NCI-H526 (cell line): ENCODE measurements around the gene ERN1.
A peak's percentile ranks its signal among the peaks of the same experiment; 100 is the strongest.

Experiments
- DNase-seq, 2 experiments: peaks; one replicate each; lab custom pipeline; 2025; lab: John Stamatoyannopoulos, UW

ERN1 gene

DNA sequence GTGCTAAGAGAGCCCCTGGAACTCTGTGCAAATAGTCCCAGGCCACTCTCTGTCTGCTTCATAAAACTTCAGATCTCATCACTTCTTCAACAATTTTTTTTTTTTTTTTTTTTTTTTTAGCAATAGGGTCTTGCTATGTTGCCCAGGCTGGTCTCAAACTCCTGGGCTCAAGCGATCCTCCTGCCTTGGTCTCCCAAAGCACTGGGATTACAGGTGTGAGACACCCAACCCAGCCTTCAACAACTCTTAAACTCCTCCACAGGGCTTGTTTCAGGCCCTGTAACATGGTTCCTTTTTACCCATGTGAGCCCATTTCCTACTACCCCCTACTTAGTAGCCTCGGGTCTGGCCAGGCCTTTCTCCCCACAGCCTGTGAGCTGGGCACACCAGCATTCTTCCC is 70.2 kb downstream of the ERN1 start:
- no peak for DNase-seq

DNA sequence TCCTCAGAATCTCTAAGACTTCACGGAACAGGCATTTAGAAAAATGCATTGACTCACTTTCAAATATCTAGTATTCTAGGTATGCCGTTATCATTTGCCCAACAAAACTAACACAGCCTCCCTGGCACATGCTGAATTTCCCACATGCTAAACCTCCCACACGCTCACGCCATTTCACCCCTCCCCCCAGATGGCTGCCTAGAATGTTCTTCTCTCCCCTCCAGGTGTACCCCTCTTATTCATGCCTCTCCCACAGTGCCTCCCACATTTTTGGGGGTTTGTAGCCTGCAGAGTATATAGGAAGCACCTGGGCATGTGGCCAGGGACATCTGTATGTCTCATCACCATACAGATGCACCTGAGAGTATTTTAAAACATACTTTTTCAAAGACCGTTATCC is 71.3 kb downstream of the ERN1 start:
- DNase-seq = no peak

- DNase-seq = no peak
Measured at GRCh38 chr17:64057701-64058263, 72.2 kb downstream of the ERN1 start.

DNA sequence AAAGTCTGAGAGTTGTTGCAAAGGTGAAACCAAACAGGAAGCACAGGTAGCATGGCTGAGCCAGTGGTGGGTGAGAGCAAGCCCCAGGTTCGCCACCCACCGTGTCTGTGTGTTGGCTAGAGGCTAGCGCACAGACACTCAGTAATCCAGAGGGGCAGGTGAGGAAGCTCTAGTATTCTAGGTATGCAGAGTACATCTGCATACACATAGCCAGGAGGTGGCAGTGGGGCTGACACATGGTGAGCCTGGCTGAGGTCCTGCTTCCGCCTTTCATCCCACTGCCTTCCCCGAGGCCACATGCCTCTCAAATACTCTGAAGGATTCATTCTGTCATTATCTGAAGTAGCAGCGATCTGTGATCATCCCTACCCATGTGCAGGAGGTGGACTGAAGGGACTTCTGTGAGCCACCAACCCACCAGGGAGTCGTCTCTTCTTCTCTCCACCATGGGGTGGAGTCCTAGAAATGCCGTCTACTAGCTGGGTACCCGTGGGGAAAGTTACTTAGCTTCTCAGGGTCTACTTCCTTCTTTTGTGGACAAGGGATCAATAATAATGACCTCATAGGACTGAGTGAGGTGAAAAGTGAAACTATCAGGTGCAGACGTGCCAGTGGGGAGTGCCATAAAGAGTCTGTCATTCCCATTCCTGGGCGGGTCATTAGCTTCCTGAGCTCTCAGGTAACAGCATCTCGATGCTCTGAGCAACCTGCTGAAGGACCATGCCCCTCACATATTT is 73.5 kb downstream of the ERN1 start:
- no peak for DNase-seq

GRCh38 chr17:64055183-64056142 is 74.5 kb downstream of the ERN1 start:
- no peak for DNase-seq

- DNase-seq = no peak
Measured at GRCh38 chr17:64054304-64054703, 75.6 kb downstream of the ERN1 start.

GRCh38 chr17:64053101-64053500 is 76.8 kb downstream of the ERN1 start:
- no peak for DNase-seq

- no peak for DNase-seq
Measured at GRCh38 chr17:64051153-64051552, 78.8 kb downstream of the ERN1 start.

GRCh38 chr17:64048805-64049204 is 81.1 kb downstream of the ERN1 start:
- no peak for DNase-seq

DNA sequence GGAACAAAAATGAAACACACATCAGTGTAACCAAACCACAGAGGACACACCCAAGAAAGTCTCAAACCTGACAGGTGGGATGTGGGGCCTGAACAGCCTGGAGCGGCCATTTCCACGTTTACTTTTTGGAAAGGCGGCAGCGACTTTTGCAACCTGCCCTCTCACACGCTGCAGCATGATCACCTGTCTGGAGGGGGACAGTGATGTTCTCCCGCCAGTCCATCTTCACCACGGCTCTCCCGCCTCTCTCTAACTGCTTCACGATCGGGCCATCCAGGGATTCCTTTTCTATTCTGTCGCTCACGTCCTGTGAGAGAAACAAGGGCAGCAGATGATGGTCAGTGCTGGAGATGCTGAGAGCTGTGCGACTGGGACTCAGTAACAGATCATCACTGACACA is 84.8 kb downstream of the ERN1 start:
- DNase-seq = no peak

GRCh38 chr17:64042700-64043485 is 87.1 kb downstream of the ERN1 start:
- no peak for DNase-seq

DNA sequence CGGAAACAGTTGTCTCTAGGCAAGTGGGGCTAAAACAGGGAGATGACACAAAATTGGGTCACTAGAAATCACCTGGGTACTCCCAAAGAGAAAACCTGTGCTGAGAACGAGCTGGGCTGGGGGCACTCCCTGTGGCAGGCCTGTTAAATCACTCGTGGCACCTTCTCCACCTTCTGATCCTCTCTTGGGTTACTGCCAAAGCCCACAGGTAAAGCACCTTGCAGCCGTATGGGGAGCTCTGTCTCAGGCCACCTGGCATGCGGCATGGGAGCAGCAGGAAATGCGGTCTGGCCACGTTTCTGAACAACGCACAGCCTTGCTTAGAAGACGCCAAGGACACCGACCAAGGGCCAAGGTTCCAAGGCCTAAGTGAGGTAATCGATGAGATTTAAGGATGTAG is 88.0 kb downstream of the ERN1 start:
- no peak for DNase-seq

- no peak for DNase-seq
Measured at GRCh38 chr17:64040206-64040605, 89.7 kb downstream of the ERN1 start.

DNA sequence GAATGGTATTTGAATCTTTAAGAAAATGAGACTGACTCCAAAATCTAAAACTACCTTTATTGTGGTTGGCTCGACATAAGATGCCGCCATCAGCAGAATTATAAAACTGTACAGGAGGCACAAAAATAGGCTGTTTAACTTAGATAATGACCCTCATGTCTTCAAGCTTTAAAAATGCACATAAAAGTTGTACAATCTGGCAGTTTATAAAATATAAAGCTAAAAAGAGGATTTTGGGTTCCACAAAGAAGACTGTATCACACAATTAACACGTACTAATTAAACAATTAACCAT is 90.9 kb downstream of the ERN1 start:
- no peak for DNase-seq

DNA sequence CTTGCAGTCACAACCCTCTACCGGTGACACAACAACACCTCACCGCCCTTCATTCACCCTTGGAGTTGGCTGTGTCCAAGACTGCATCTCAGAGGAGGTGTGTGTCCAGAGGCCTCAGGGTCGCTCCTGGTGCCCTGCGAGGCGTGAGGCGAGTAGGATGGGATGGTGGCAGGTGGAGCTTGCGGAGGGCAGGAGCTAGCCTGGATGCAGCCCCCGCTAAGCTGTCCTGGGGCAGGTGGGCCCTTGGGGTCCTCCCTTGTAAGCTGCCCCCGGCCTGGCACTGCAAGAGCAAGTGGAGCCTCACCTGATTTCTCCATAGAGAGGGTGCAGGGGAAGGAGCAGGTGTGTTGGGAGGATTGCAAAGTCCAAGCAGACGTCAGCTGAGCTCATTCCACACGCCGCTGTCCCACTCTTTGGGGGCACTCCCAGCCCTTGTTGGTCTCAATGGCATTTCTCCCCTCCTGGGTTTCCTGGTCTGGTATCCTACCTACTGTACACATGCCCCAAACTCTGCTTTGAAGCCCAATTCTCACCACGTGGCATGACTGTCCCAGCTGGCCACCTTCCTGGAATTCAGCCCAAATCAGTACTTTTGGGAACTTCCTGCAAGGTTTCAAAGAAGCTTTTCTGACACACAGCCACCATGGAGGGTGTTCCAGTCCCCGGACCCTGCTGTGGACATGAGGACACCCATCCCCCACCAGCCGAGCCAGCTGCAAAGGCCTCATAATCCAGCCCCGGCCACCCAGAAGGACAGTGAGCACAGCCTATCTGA is 91.4 kb downstream of the ERN1 start:
- DNase-seq = no peak

- no peak for DNase-seq
Measured at GRCh38 chr17:64037802-64038201, 92.1 kb downstream of the ERN1 start.

GRCh38 chr17:64037180-64037579 is 92.8 kb downstream of the ERN1 start:
- no peak for DNase-seq

DNA sequence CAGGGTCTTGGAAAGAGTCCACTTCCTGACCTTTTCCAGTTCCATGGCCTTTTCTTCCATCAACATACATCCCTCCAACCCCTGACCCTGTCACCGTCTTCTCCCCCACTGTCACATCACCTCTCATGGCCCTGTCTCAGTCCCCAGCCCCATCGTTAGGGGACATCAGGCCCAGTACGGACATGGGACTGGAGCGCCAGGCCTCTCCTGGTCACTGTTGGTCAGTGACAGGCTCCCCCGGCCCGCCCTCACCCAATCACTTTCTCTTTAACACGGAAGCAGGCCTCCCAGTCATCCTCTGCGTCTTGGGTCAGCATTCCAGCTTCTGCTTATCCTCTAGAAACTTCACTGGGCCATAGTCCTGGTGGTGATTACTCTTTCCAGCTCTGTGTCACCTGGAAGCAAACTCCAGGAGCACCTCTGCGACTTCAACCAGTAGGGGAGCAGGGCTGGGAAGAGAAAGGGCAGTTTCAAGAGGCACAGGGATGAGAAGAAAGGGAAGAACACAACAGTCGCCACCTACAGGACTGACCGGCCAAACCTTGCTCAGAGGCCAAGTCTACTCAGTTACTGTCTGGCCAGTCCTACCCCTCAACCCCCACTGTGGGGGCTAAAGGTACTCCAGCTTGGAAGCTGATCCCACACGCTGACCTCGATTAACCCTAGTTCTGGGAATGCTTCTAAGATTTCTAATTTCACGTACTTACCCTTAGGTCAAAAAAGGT is 93.6 kb downstream of the ERN1 start:
- DNase-seq = no peak

DNA sequence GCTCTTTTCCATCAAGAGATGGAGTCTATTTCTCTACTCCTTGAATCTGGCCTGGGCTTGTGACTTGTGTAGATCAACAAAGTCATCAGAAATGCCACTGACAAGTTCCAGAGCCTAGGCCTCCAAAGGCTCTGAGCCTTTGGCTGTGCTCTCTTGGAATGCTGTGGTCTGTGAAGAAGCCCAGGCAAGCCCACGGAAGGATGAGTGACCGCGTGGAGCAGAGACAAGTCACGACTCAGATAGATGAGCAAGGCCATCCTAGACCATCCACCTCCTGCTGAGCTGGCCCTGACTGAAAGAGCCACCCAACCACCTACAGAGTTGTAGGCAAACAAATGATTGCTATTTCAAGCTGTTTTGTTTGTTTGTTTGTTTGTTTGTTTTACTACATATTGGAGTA is 97.9 kb downstream of the ERN1 start:
- DNase-seq = no peak

DNA sequence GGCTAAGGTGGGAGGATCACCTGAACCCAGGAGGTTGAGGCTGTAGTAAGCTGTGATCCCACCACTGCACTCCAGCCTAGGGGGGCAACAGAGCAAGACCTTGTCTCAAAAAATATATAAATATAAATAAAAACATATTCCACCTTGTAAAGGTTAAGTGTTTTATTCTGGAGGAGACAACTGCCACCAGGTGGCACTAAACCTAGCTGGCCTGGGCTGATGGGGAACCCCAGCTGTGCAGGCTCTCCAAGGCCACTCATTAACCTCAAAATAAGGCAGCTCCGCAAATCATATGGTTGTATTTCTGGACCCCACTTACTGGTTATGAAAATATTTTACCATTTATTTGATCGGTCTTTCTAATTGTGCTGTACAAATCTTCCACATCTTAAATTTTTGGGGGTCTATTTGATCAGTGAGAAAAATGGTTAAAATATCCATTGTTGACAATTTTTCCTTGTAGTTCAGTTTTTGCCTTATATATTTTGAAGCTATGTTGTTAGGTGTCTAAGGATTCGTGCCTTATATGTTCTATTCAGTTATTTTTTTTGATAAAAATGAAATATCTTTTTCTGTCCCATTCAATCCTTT is 101.0 kb downstream of the ERN1 start:
- peak; percentile 15 to 66 for DNase-seq
